Measurements from ENCODE around the gene SLC30A3.

SLC30A3 gene

GRCh38 chr2:27222407-27222806, 40.4 kb downstream of the SLC30A3 start:
- DNase-seq, result no peak

DNA sequence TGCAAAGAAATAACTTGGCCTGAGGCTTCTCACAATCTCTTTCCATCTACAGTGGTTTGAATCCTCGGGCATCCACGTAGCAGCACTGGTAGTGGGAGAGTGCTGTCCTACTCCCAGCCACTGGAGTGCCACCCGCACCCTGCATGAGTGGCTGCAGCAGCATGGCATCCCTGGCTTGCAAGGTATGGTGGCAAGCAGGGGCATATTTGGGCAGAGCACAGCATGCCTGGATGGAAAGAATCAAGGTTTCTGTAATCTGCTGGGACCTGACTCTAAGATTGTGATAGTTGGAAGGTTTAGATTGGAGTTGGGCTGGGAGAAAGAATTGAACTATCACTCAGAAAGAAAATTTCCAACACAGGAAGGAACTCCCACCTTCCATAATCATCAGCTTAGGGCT, 41.7 kb downstream of the SLC30A3 start:
- DNase-seq, result no peak

- no peak for DNase-seq
Observed at GRCh38 chr2:27220091-27220490, 42.8 kb downstream of the SLC30A3 start.

DNA sequence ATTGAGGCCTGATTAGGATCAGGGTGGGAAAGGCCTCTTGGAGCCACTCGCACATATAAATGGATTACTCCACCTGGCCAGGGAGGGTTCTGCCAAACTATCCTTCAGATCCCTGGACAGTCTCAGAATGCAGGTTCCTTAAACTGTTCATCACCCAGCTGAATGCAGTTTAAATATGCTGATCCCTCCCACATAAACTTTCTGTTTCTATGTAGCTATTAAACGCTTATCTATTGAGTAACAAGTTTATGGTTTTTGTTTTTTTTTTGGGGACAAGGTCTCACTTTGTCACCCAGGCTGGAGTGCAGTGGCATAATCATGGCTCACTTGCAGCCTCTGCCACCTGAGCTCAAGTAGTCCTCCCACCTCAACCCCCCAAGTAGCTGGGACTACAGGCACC, 43.8 kb downstream of the SLC30A3 start:
- no peak for DNase-seq

DNA sequence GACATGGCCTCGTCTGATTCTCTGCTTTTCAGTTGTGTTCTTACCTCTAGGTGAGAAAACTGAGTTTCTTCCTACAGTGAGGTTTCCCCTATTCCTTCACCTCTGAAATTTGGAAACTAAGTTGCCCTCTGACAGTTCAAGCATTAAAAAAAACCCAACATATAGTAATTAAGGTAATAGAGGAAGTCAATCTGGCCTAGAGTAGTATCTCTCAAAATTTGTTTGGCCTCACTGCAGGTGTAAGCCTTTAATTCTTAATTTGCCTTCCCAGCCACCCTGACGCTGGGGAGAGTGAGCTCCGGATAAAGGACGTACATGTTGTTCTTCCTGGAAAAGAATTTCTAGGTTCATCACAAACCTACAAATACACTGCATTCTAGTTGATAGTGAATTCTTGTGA, 44.2 kb downstream of the SLC30A3 start:
- no peak for DNase-seq

DNA sequence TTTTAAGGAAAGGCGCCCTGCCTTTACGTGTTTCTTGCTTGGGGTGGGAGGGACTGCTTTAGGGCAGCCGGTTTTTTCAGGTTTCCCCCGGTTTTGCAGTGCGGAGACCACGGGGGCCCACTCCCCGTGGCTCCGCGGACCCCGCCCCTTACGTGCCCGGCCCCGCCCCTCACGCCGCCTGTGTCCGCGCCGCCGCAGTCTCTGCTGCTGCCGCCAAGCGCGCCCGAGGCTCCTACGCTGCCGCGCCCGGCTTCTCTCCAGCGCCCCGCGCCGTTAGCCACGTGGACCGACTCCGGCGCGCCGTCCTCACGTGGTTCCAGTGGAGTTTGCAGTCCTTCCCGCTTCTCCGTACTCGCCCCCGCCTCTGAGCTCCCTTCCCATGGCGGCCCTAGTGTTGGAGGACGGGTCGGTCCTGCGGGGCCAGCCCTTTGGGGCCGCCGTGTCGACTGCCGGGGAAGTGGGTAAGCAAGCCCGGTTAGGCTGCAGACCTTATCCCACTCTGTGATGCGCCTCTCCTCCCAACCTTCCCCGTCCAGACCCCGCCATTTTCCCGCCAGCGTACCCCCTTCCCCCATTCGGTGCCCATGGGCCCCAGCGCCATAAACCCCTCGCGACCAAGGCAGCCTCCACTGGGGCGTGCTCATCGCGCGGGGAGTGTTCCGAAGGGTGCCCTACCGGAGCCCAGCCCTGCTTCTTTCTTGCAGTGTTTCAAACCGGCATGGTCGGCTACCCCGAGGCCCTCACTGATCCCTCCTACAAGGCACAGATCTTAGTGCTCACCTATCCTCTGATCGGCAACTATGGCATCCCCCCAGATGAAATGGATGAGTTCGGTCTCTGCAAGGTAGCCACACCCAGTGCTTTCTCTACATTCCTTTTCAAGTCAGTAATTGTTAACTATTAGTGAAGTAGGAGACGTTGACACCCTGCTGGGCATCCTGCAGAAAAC, 45.4 kb downstream of the SLC30A3 start, which contains the start of gene CAD:
TSS of gene CAD (plus strand) at position 197 of the 949 bp plus-strand sequence. CDS start at position 380, 183 bp downstream.
- peak; percentile 61 for DNase-seq

DNA sequence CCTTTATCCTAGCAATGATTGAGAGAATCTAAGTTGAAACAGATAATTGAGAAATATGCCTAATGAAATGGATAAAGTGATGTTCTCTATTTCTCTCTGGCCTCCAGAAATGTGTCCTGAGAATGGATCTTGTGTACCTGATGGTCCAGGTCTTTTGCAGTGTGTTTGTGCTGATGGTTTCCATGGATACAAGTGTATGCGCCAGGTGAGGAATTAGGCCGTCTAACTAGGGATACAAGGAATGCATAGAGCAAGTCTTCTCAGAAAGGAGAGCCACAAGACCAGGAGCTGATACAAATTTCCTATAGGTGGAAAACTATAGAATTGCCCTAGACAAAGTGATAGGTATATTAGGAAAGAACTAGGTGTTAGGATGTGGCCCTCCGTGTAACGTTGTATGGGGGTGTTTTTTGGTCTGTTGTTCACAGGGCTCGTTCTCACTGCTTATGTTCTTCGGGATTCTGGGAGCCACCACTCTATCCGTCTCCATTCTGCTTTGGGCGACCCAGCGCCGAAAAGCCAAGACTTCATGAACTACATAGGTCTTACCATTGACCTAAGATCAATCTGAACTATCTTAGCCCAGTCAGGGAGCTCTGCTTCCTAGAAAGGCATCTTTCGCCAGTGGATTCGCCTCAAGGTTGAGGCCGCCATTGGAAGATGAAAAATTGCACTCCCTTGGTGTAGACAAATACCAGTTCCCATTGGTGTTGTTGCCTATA, 46.3 kb downstream of the SLC30A3 start:
- DNase-seq, result no peak

- DNase-seq, result no peak
Observed at GRCh38 chr2:27214941-27215340, 47.9 kb downstream of the SLC30A3 start.

DNA sequence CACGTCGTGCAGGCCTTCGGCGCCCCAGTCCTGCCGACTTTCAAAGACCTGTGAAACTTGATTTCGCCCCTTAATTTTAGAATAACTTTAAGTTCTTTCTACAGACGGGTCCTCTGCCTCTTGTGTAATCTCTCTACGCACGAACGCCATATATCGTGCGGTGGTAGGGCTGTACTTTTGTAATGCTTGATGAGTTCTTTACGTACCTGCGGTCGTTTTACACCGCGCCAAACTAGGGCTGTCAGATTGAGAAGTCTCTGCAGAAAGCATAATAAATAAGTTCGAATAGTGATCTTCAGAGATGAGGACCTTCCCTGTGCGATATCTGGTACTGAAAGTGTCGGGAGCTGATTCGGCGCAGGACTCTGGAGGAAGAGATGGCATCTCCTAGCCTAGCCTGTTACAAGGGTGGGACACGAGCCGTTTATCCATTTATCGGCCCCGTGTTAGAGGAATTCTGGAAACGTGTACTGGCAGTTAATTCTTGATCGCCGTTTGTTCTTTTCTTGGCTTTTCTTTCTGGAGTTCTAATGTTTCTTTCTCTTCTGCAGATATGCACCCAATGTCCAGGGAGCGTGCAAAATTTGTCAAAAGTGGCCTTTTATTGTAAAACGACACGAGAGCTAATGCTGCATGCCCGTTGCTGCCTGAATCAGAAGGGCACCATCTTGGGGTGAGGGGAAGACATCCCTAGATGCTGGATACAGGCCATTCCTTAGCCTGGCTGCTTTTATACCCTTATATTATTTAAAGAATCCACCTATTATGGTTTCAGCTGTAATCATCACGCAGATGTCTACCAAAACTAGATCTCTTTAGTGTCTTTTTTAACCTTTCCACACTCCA, 50.0 kb downstream of the SLC30A3 start:
- no peak for DNase-seq

GRCh38 chr2:27211943-27212625, 50.8 kb downstream of the SLC30A3 start, which contains the start of the genes ATRAID and SLC5A6:
Gene ATRAID, plus strand, starts transcription at chr2:27212041. Its CDS starts 328 bp downstream, at chr2:27212369.
Gene SLC5A6, minus strand, starts transcription at chr2:27212268. Its CDS starts 4,618 bp downstream, at chr2:27207650.
- DNase-seq, result peak; percentile 71

- no peak for DNase-seq
Observed at GRCh38 chr2:27211241-27211942, 51.5 kb downstream of the SLC30A3 start.

GRCh38 chr2:27209621-27210401, 53.0 kb downstream of the SLC30A3 start:
- DNase-seq, result no peak

DNA sequence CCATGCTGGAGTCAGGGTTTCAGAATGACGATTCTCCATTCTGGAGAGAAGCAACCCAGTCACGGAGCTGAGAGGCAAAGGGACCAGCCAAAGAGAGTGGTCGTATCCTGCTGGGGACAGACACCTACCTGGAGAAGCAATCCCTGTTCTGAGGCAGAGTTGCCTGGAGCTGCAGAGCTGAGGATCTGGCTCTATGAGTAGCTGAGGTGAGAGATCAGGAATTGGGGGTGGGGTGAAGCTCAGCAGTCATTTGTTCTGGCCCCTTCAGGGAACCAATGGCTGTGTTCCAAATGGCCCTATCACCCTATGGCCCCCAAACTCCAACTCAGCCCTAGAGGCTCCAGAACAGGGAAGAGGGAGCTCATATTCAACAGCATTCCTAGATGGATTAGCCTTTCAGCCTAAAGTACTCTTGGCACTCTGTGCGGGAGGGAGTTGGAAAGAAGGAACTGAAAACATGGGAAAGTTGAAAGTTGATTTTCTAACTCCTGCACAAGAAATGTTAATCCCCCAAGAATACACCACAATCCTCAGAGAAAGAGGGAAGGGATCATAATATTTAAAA, 54.3 kb downstream of the SLC30A3 start:
- no peak for DNase-seq

DNA sequence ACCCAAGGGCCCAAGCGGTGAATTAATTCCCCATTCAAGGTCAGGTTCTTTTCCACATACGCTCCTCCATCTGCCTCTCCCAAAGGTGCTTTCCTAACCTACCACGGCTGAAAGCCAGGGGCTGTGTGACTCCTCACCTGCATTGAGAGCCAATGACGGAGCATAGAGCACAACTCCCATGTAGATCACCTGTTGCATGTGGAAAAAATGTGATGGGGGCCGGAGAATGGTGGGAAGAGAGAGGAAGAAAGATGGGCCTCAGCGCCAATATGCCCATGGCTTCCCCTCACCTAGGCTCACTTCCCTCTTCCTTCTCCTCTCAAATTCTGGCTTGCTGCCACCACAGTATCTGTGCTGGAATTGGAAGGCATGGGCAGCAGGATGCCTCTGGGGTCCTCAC, 56.5 kb downstream of the SLC30A3 start:
- no peak for DNase-seq

GRCh38 chr2:27205206-27205605, 57.6 kb downstream of the SLC30A3 start:
- DNase-seq, result no peak

- no peak for DNase-seq
Observed at GRCh38 chr2:27204566-27204965, 58.3 kb downstream of the SLC30A3 start.

DNA sequence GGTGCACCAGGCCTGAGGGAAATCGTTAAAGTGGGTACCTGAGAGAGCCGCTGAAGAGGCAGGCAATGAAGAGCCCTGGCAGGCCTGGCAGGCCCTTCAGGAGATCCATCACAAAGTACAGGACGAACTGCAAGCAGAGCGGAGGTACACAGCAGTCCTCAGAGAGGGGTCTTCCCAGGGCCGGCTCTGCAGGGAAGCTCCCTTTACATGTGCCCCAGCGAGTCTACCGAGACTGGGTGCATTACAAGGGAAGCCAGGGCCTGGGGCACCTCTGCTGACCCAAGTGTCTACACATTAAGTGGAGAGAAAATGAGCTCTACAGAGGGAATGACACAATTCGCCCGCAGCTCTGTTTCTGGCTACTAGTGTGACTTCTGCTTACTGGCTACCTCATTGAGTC, 59.1 kb downstream of the SLC30A3 start:
- no peak for DNase-seq
